ENCODE measurements around the gene PGS1.

Gene PGS1

DNA sequence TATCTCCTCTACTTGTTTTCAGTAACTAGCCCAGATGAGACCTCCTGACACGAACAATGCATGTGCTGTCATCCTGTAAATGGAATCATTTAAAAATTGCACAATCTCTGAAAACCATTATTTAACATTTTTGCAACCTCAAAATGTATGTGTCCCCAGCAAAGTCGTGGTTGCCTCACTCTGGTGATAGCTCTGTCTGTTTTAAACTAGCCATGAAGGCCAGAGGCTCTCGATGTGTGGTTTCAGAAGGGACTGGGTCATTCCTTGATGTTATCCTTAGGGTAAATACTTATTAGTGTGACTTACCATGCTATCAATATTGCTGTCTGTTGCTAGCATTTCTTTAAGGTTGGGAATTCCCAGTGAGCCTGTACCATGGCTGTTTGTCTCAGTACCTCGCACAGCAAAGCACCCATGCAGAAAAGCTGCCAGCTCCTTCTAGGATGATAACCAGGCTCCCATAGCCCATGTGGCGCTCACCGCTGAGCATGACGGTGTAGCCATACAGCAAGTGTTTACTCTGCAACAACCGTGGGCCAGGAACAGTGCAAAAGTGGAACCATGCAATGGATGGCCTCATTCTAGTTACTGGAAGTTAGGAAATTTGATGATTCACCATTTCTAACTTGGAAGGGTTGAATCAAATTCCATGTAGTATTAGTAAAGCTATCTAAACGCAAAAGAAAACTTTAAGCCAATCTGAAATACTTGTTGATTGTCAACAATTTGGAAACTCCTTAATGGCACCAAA is 2.9 kb upstream of the PGS1 start:
- Histone ChIP-seq H3K27me3 (replicated peaks) (no peaks in the 10 kb centered on the region), H3K4me3 (ENCODE audit: low read depth, low read length) (no peak overlapping the region), H3K36me3 (replicated peaks) (no peaks in the 10 kb centered on the region), H3K27ac (peak overlapping the region; percentile 94)
- in situ Hi-C loops (cut with HindIII; ENCODE audit: low pct_ligation_motif_present, low sequenced_read_pairs), result no loop called here
- peak; percentile 86 for DNase-seq
- no peak for TF ChIP-seq CTCF (IDR thresholded peaks at IDR 0.05; ENCODE audit: low read depth, low read length, missing control alignments)

DNA sequence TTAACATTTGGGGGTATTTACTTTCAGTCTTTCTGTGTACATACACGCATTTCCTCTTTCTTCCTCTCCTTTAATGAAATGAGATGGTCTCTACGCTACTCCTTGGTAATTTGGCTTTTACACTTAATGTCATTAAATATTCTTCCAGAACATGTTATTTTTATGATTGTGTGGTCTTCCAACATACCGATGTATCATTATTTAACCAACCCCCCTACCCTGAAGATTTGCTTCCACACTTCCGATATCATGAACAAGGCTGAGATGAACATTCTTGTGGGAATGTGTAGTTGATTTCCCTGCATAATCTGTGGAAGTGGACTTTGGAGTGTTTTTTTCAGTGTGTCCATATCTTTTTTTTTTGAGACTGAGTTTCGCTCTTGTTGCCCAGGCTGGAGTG is 2.3 kb upstream of the PGS1 start:
- no peak for TF ChIP-seq CTCF (IDR thresholded peaks at IDR 0.05; ENCODE audit: low read depth, low read length, missing control alignments)
- Histone ChIP-seq H3K27ac (peak overlapping the region; percentile 94), H3K4me3 (ENCODE audit: low read depth, low read length) (no peak overlapping the region), H3K36me3 (replicated peaks) (no peaks in the 10 kb centered on the region), H3K27me3 (replicated peaks) (no peaks in the 10 kb centered on the region)
- DNase-seq, result no peak
- in situ Hi-C loops (cut with HindIII; ENCODE audit: low pct_ligation_motif_present, low sequenced_read_pairs), result no loop called here

GRCh38 chr17:78377858-78378224 is 608 bp upstream of the PGS1 start:
- H3K36me3 ChIP-seq (replicated peaks), result no peaks in the 10 kb centered on the region
- in situ Hi-C loops (cut with HindIII; ENCODE audit: low pct_ligation_motif_present, low sequenced_read_pairs), result no loop called here
- no peaks in the 10 kb centered on the region for H3K27me3 ChIP-seq (replicated peaks)
- no peak for TF ChIP-seq CTCF (IDR thresholded peaks at IDR 0.05; ENCODE audit: low read depth, low read length, missing control alignments)
- no peak for DNase-seq
- peak overlapping the region; percentile 95 for H3K4me3 ChIP-seq (ENCODE audit: low read depth, low read length)
- H3K27ac ChIP-seq, result peak overlapping the region; percentile 90

DNA sequence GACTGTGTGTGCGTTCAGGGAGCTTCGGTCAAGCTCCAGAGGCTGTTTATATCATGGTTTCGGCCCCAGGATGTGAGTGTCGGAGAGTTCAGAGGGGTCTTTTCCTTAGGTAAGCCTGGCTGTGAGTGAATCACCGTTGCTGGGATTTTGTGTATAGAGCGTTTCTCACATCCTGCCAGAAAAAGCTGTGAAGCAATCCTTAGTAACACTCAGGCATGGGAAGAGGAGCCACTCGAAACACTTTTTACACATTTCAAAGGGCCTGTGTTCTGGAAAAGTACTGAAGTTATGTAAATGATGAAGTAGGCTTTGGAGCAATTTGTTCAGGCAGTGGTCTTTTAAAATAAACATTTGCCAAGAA is 662 bp downstream of the PGS1 start:
- Histone ChIP-seq H3K27ac (peak overlapping the region; percentile 90), H3K36me3 (replicated peaks) (no peaks in the 10 kb centered on the region), H3K4me3 (ENCODE audit: low read depth, low read length) (peak overlapping the region; percentile 95), H3K27me3 (replicated peaks) (no peaks in the 10 kb centered on the region)
- DNase-seq, result peak; percentile 79
- in situ Hi-C loops (cut with HindIII; ENCODE audit: low pct_ligation_motif_present, low sequenced_read_pairs), result no loop called here
- no peak for TF ChIP-seq CTCF (IDR thresholded peaks at IDR 0.05; ENCODE audit: low read depth, low read length, missing control alignments)

DNA sequence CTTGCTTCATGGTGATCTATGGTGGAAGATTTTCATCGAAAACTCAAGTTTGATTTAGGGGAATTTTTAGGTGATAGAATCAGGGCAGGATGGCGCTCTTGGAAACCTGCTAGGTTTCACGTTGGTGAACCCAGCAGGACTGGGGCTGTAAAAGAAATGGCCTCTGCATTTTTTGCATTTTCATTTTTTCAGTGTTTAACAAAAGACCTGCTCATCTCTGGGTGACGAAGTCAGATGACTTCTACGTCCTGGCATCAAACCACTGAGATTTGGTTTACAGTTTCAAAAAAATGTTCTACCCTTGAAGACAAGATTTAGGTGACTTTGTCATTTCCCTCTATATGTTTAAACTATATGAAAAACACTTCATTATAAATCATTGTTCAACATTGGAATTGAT is 1.9 kb downstream of the PGS1 start:
- no peaks in the 10 kb centered on the region for H3K27me3 ChIP-seq (replicated peaks)
- H3K27ac ChIP-seq, result no peak overlapping the region
- no peak for DNase-seq
- H3K36me3 ChIP-seq (replicated peaks), result no peaks in the 10 kb centered on the region
- TF ChIP-seq CTCF (IDR thresholded peaks at IDR 0.05; ENCODE audit: low read depth, low read length, missing control alignments), result no peak
- in situ Hi-C loops (cut with HindIII; ENCODE audit: low pct_ligation_motif_present, low sequenced_read_pairs), result no loop called here
- no peak overlapping the region for H3K4me3 ChIP-seq (ENCODE audit: low read depth, low read length)

Measured in brain microvascular endothelial cell (primary cell).